ENCODE measurements around the gene FARP2. TPM values are rescaled to one million over a fixed set of nuclear protein-coding genes. Genes with fewer than 3 reads are reported as not detected.

The FARP2 gene
- total and polyA plus RNA-seq, 11 donors, result 7.9 to 31.8 (median 20.1) TPM

Small RNAs within 50 kb of the gene (microRNA-seq; reads per million reads assigned to microRNA genes)
- 0 reads per million in 4 donors for gene MIR3133

Other genes with a start within 250 kb of the FARP2 start
- 1 to 10 TPM in 8 of 9 donors, under 1 TPM in 1; 0.60 to 6.3 (median 1.8) TPM for gene PASK, start 206.8 kb upstream of the FARP2 start, total RNA-seq
- gene PASK, start 206.8 kb upstream of the FARP2 start, polyA plus RNA-seq, result 1 to 10 TPM in 1 of 2 donors, under 1 TPM in 1; 0.84 to 1.2 TPM
- gene PPP1R7, start 205.8 kb upstream of the FARP2 start, total RNA-seq, result 100 to 1,000 TPM in 1 of 9 donors, 10 to 100 TPM in 8; 66.7 to 110 (median 74.7) TPM
- 100 to 1,000 TPM in 1 of 2 donors, 10 to 100 TPM in 1; 82.7 to 103 TPM for gene PPP1R7, start 205.8 kb upstream of the FARP2 start, polyA plus RNA-seq
- gene ANO7, start 167.6 kb upstream of the FARP2 start, total RNA-seq, result 1 to 10 TPM in 7 of 9 donors, under 1 TPM in 2; 0.67 to 3.0 (median 1.8) TPM
- under 1 TPM; 0.69 to 0.91 TPM for gene ANO7, start 167.6 kb upstream of the FARP2 start, polyA plus RNA-seq
- gene HDLBP, start 40.6 kb upstream of the FARP2 start, total RNA-seq, result 100 to 1,000 TPM; 312 to 407 (median 352) TPM
- 100 to 1,000 TPM; 220 to 308 TPM for gene HDLBP, start 40.6 kb upstream of the FARP2 start, polyA plus RNA-seq
- 100 to 1,000 TPM; 102 to 237 (median 203) TPM for gene SEPTIN2, start 40.4 kb upstream of the FARP2 start, total RNA-seq
- gene SEPTIN2, start 40.4 kb upstream of the FARP2 start, polyA plus RNA-seq, result 100 to 1,000 TPM in 1 of 2 donors, 10 to 100 TPM in 1; 91.2 to 198 TPM
- gene STK25, start 152.3 kb downstream of the FARP2 start, total RNA-seq, result 100 to 1,000 TPM in 4 of 9 donors, 10 to 100 TPM in 5; 76.8 to 186 (median 94.7) TPM
- gene STK25, start 152.3 kb downstream of the FARP2 start, polyA plus RNA-seq, result 100 to 1,000 TPM in 1 of 2 donors, 10 to 100 TPM in 1; 94.8 to 156 TPM
- 10 to 100 TPM in 3 of 9 donors, 1 to 10 TPM in 6; 1.7 to 22.3 (median 8.4) TPM for gene BOK, start 202.5 kb downstream of the FARP2 start, total RNA-seq
- 1 to 10 TPM; 1.4 to 9.6 TPM for gene BOK, start 202.5 kb downstream of the FARP2 start, polyA plus RNA-seq

Data from heart left ventricle (tissue), 11 donors.